OCI-LY1 (cell line): ENCODE results near the gene CNTN3.

Source experiments
- H2AFZ ChIP-seq: fragments of 200-600 bp; sonication (generic), shearing (Covaris generic); 2 replicates; pipeline ENCODE4 v1.6.0; 2014; ENCODE audit warnings: antibody characterized with exemption, mild to moderate bottlenecking, low read length
- H3F3A ChIP-seq: fragments of 200-600 bp; sonication (generic), shearing (Covaris generic); 2 replicates; pipeline ENCODE4 v1.6.0; 2014; ENCODE audit warnings: mild to moderate bottlenecking, antibody characterized with exemption, low read length, moderate library complexity; ENCODE audit not compliant: insufficient read depth
- H3K27ac ChIP-seq: fragments of 200-600 bp; sonication (generic); 2 replicates; pipeline ENCODE4 v1.5.1; 2014; ENCODE audit warnings: low read length, mixed run types, mild to moderate bottlenecking, low read depth; ENCODE audit not compliant: poor library complexity, severe bottlenecking
- H3K27me3 ChIP-seq: fragments of 200-600 bp; sonication (generic); 2 replicates; pipeline ENCODE4 v1.6.0; 2014; ENCODE audit warnings: antibody characterized with exemption, mild to moderate bottlenecking, low read length, moderate library complexity; ENCODE audit not compliant: insufficient read depth
- H3K36me3 ChIP-seq: fragments of 200-600 bp; sonication (generic); 2 replicates; pipeline ENCODE4 v1.6.1; 2014; ENCODE audit warnings: mild to moderate bottlenecking, antibody characterized with exemption, low read length, moderate library complexity, mixed read lengths; ENCODE audit not compliant: insufficient read depth
- H3K4me1 ChIP-seq: fragments of 200-600 bp; sonication (generic); 2 replicates; pipeline ENCODE4 v1.5.1; 2014; ENCODE audit warnings: mild to moderate bottlenecking, low read length, moderate library complexity; ENCODE audit not compliant: insufficient read depth, severe bottlenecking
- H3K4me2 ChIP-seq: fragments of 200-600 bp; sonication (generic), shearing (Covaris generic); 2 replicates; pipeline ENCODE4 v1.6.1; 2014; ENCODE audit warnings: low read length
- H3K4me3 ChIP-seq: fragments of 200-600 bp; sonication (generic); 2 replicates; pipeline ENCODE4 v1.5.1; 2014; ENCODE audit warnings: low read length, low read depth, mild to moderate bottlenecking, mixed read lengths; ENCODE audit not compliant: poor library complexity, severe bottlenecking
- H3K79me2 ChIP-seq: fragments of 200-600 bp; shearing (Covaris generic); 2 replicates; pipeline ENCODE4 v1.6.1; 2016; ENCODE audit warnings: mixed run types, low read length, mixed read lengths; ENCODE audit not compliant: insufficient read depth
- H3K9ac ChIP-seq: fragments of 200-600 bp; sonication (generic), shearing (Covaris generic); 2 replicates; pipeline ENCODE4 v1.6.1; 2014; ENCODE audit warnings: mild to moderate bottlenecking, low read length, mixed read lengths
- H3K9me2 ChIP-seq: fragments of 200-600 bp; sonication (generic), shearing (Covaris generic); 2 replicates; pipeline ENCODE4 v1.6.1; 2014; ENCODE audit warnings: low read depth, mild to moderate bottlenecking, low read length, mixed read lengths
- H3K9me3 ChIP-seq: fragments of 200-600 bp; shearing (Covaris generic); 2 replicates; pipeline ENCODE4 v1.6.1; 2014; ENCODE audit warnings: low read length, mixed read lengths
- H4K20me1 ChIP-seq: fragments of 200-600 bp; sonication (generic), shearing (Covaris generic); 2 replicates; pipeline ENCODE4 v1.6.0; 2016; ENCODE audit warnings: mild to moderate bottlenecking, low read length; ENCODE audit not compliant: insufficient read depth
- CTCF ChIP-seq: fragments of 200-600 bp; sonication (generic), shearing (Covaris generic); IDR thresholded peaks from 2 replicates; pipeline ENCODE4 v1.5.1; 2017; ENCODE audit warnings: mild to moderate bottlenecking, antibody characterized with exemption, low read length, moderate library complexity, mixed read lengths
- EZH2 ChIP-seq: fragments of 200-600 bp; sonication (generic), shearing (Covaris generic); IDR thresholded peaks from 2 replicates; pipeline ENCODE4 v1.8.0; 2017; ENCODE audit warnings: borderline replicate concordance, mixed run types, mild to moderate bottlenecking, antibody characterized with exemption, low read length, moderate library complexity, mixed read lengths

The CNTN3 gene

GRCh38 chr3:74591342-74591741, 23.1 kb downstream of the CNTN3 start:
- Histone ChIP-seq H3F3A (no peaks in the 10 kb centered on the region), H3K9ac (no peak overlapping the region), H3K4me3 (no peak overlapping the region), H3K27ac (no peak overlapping the region), H3K79me2 (no peaks in the 10 kb centered on the region), H3K9me2 (no peaks in the 10 kb centered on the region), H3K9me3 (no peaks in the 10 kb centered on the region), H3K4me1 (no peaks in the 10 kb centered on the region), H3K4me2 (no peak overlapping the region), H2AFZ (no peak overlapping the region), H3K27me3 (no peaks in the 10 kb centered on the region), H3K36me3 (no peaks in the 10 kb centered on the region), H4K20me1 (no peaks in the 10 kb centered on the region)
- TF ChIP-seq EZH2, result no peak
- TF ChIP-seq CTCF, result no peak

DNA sequence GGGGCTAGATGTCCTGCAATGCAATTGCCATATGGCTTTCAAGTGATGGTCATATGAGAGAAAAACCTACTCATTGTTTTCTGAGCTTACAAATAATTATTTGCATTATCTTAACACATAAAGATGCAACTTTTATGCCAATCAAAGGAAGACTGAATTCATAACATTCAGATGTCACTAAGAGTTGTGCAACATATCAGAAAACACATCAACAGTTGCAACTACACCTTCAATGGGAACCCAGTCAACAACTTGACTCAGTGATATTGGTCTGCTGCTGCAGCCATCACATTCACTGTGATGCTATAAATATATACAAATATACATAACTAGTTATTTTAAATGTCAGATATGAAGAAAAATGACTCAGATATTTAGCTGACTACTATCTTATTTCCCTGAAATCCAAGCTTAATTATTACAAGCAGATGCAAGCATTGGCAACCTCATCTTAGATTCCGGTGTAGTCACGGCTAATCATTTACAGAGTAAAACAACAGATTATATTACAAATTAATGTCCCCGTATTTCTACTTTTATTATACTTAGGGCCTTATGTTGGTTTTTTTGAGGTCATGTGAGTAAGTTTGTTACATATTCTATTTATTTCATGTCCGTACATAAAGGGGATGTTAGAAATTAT, 23.7 kb downstream of the CNTN3 start:
- H2AFZ ChIP-seq, result no peak overlapping the region
- H4K20me1 ChIP-seq, result no peaks in the 10 kb centered on the region
- no peaks in the 10 kb centered on the region for H3K9me3 ChIP-seq
- no peaks in the 10 kb centered on the region for H3K4me1 ChIP-seq
- no peaks in the 10 kb centered on the region for H3K36me3 ChIP-seq
- H3K27ac ChIP-seq, result no peak overlapping the region
- no peak overlapping the region for H3K9ac ChIP-seq
- H3F3A ChIP-seq, result no peaks in the 10 kb centered on the region
- H3K79me2 ChIP-seq, result no peaks in the 10 kb centered on the region
- no peak overlapping the region for H3K4me2 ChIP-seq
- TF ChIP-seq CTCF (no peak), EZH2 (no peak)
- no peaks in the 10 kb centered on the region for H3K9me2 ChIP-seq
- H3K4me3 ChIP-seq, result no peak overlapping the region
- no peaks in the 10 kb centered on the region for H3K27me3 ChIP-seq

GRCh38 chr3:74584782-74585181, 29.7 kb downstream of the CNTN3 start:
- H3K4me1 ChIP-seq, result no peaks in the 10 kb centered on the region
- no peaks in the 10 kb centered on the region for H3K79me2 ChIP-seq
- no peak overlapping the region for H3K4me3 ChIP-seq
- no peaks in the 10 kb centered on the region for H4K20me1 ChIP-seq
- H3F3A ChIP-seq, result no peaks in the 10 kb centered on the region
- H3K36me3 ChIP-seq, result no peaks in the 10 kb centered on the region
- H3K27me3 ChIP-seq, result no peaks in the 10 kb centered on the region
- no peaks in the 10 kb centered on the region for H3K9me2 ChIP-seq
- H3K4me2 ChIP-seq, result no peak overlapping the region
- H2AFZ ChIP-seq, result no peak overlapping the region
- no peak overlapping the region for H3K27ac ChIP-seq
- no peak for TF ChIP-seq EZH2
- TF ChIP-seq CTCF, result no peak
- H3K9me3 ChIP-seq, result no peaks in the 10 kb centered on the region
- H3K9ac ChIP-seq, result no peak overlapping the region
